Type B pancreatic cell (in vitro differentiated cells): ENCODE results near the gene PLPP3. TPM values are rescaled to one million over a fixed set of nuclear protein-coding genes. Genes with fewer than 3 reads are reported as not detected.

Experiments used
- DNase-seq: peaks from one replicate; pipeline ENCODE4 v3.0.0; 2021; ENCODE audit warnings: mixed read lengths; ENCODE audit not compliant: unreplicated experiment; ENCODE audit errors: extremely low spot score
- H3K27ac Mint-ChIP-seq: 2 replicates; pipeline ENCODE4 v1.8.0; 2021; ENCODE audit warnings: mild to moderate bottlenecking, mixed read lengths
- H3K27me3 Mint-ChIP-seq: 2 replicates; pipeline ENCODE4 v1.8.0; 2021; ENCODE audit warnings: mixed read lengths
- H3K36me3 Mint-ChIP-seq: 2 replicates; pipeline ENCODE4 v1.8.0; 2021; ENCODE audit warnings: mixed read lengths
- H3K4me1 Mint-ChIP-seq: one replicate; pipeline ENCODE4 v1.8.0; 2021; ENCODE audit warnings: mixed read lengths; ENCODE audit not compliant: unreplicated experiment
- H3K4me3 Mint-ChIP-seq: 2 replicates; pipeline ENCODE4 v1.8.0; 2021; ENCODE audit warnings: mild to moderate bottlenecking, mixed read lengths
- H3K9me3 Mint-ChIP-seq: 2 replicates; pipeline ENCODE4 v1.8.0; 2021; ENCODE audit warnings: mixed read lengths
- CTCF ChIP-seq: fragments of 200-600 bp; sonication (generic); conservative IDR thresholded peaks from 2 replicates; pipeline ENCODE4 v1.5.0; 2021; ENCODE audit warnings: antibody characterized with exemption, mild to moderate bottlenecking
- total RNA-seq: library from RNA; stranded (reverse); gene quantifications from 2 replicates; pipeline ENCODE4 v1.2.1, GENCODE V29; 2021; ENCODE audit warnings: low replicate concordance

Gene PLPP3
- total RNA-seq, 1 donor from 2014 or later, result 79.0 TPM

- H3K4me3 Mint-ChIP-seq, result no peak overlapping the region
- H3K27ac Mint-ChIP-seq, result no peak overlapping the region
- H3K27me3 Mint-ChIP-seq, result no peaks in the 10 kb centered on the region
- peaks cover 53% of the 10 kb centered on the region for H3K4me1 Mint-ChIP-seq
- H3K9me3 Mint-ChIP-seq, result peaks cover 4% of the 10 kb centered on the region
- peak; percentile 29 for DNase-seq
- TF ChIP-seq CTCF, result no peak
- H3K36me3 Mint-ChIP-seq, result peaks cover 53% of the 10 kb centered on the region
Measured at GRCh38 chr1:56494306-56494705, 85.1 kb downstream of the PLPP3 start.

GRCh38 chr1:56493826-56494225, 85.5 kb downstream of the PLPP3 start:
- Mint-ChIP-seq H3K27ac (no peak overlapping the region), H3K4me3 (no peak overlapping the region), H3K9me3 (peaks cover 4% of the 10 kb centered on the region), H3K27me3 (no peaks in the 10 kb centered on the region), H3K36me3 (peaks cover 49% of the 10 kb centered on the region), H3K4me1 (peaks cover 49% of the 10 kb centered on the region)
- no peak for TF ChIP-seq CTCF
- no peak for DNase-seq

GRCh38 chr1:56491441-56491840, 87.9 kb downstream of the PLPP3 start:
- H3K27ac Mint-ChIP-seq, result no peak overlapping the region
- no peaks in the 10 kb centered on the region for H3K27me3 Mint-ChIP-seq
- peaks cover 40% of the 10 kb centered on the region for H3K4me1 Mint-ChIP-seq
- no peak for TF ChIP-seq CTCF
- H3K9me3 Mint-ChIP-seq, result peaks cover 4% of the 10 kb centered on the region
- no peak for DNase-seq
- peaks cover 36% of the 10 kb centered on the region for H3K36me3 Mint-ChIP-seq
- H3K4me3 Mint-ChIP-seq, result no peak overlapping the region

GRCh38 chr1:56490619-56491018, 88.7 kb downstream of the PLPP3 start:
- Mint-ChIP-seq H3K4me1 (peaks cover 32% of the 10 kb centered on the region), H3K36me3 (peaks cover 28% of the 10 kb centered on the region), H3K27me3 (no peaks in the 10 kb centered on the region), H3K9me3 (peaks cover 4% of the 10 kb centered on the region), H3K27ac (no peak overlapping the region), H3K4me3 (no peak overlapping the region)
- DNase-seq, result no peak
- TF ChIP-seq CTCF, result no peak

DNA sequence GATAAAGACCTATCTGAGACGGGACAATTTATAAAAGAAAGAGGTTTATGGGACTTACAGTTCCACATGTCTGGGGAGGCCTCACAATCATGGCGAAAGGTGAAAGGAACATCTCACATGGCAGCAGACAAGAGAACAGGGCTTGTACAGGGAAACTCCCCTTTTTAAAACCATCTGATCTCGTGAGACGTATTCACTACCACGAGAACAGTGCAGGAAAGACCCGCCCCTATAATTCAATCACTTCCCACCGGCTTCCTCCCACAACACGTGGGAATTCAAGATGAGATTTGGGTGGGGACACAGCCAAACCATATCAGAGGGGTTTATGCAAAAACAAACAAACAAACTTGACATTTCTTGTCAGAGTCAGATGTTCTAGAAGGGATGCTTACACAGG, 89.7 kb downstream of the PLPP3 start:
- H3K27me3 Mint-ChIP-seq, result no peaks in the 10 kb centered on the region
- peaks cover 4% of the 10 kb centered on the region for H3K9me3 Mint-ChIP-seq
- DNase-seq, result no peak
- H3K4me1 Mint-ChIP-seq, result peaks cover 25% of the 10 kb centered on the region
- H3K27ac Mint-ChIP-seq, result no peak overlapping the region
- TF ChIP-seq CTCF, result no peak
- H3K4me3 Mint-ChIP-seq, result no peak overlapping the region
- H3K36me3 Mint-ChIP-seq, result peaks cover 27% of the 10 kb centered on the region

GRCh38 chr1:56484695-56485094, 94.7 kb downstream of the PLPP3 start:
- no peak overlapping the region for H3K4me3 Mint-ChIP-seq
- no peaks in the 10 kb centered on the region for H3K27me3 Mint-ChIP-seq
- no peak for DNase-seq
- peaks cover 6% of the 10 kb centered on the region for H3K4me1 Mint-ChIP-seq
- no peak for TF ChIP-seq CTCF
- H3K36me3 Mint-ChIP-seq, result peaks cover 2% of the 10 kb centered on the region
- H3K27ac Mint-ChIP-seq, result no peak overlapping the region
- H3K9me3 Mint-ChIP-seq, result no peaks in the 10 kb centered on the region
